IMR-90 (cell line): ENCODE data around the gene TMEM53. TPM values are rescaled to one million over a fixed set of nuclear protein-coding genes. Genes with fewer than 3 reads are reported as not detected.

Experiments
- ATAC-seq: fragments of 200-7000 bp; cut with Tn5 transposase; 2 replicates; pipeline ENCODE4 v1.9.1; 2020; ENCODE audit warnings: low read depth, mild to moderate bottlenecking, moderate library complexity
- BruUV-seq: library from RNA; stranded (reverse); fragments of 400-500 nt; replicated peaks from 2 replicates; lab custom pipeline; 2021; lab: Mats Ljungman, UMichigan
- CTCF ChIA-PET: fragments of 300-600 bp; formaldehyde crosslinking; extraction: SDS; loops from one replicate; lab custom pipeline; 2021; ENCODE audit warnings: antibody characterized with exemption; lab: Yijun Ruan, JAX
- POLR2A ChIA-PET: fragments of 300-600 bp; sonication (Branson Sonifier 250); formaldehyde crosslinking; loops from one replicate; lab custom pipeline; 2022; ENCODE audit warnings: antibody characterized with exemption; ENCODE audit not compliant: unreplicated experiment; lab: Charles Lee
- DNase-seq: peaks from one replicate; pipeline ENCODE4 v3.0.0; 2013
- H2AFZ ChIP-seq: replicated peaks from 2 replicates; pipeline ENCODE3; 2013; ENCODE audit warnings: low read length, mild to moderate bottlenecking; ENCODE audit not compliant: poor library complexity
- H2AK5ac ChIP-seq: 2 replicates; pipeline ENCODE4 v1.6.1; 2013; ENCODE audit warnings: low read depth, low read length, inconsistent platforms
- H2AK9ac ChIP-seq: replicated peaks from 2 replicates; pipeline ENCODE3; 2013; ENCODE audit warnings: mild to moderate bottlenecking, low read depth, low read length, moderate library complexity; ENCODE audit not compliant: poor library complexity
- H2BK120ac ChIP-seq: 2 replicates; pipeline ENCODE4 v1.6.1; 2013; ENCODE audit warnings: low read depth, low read length, inconsistent platforms
- H2BK15ac ChIP-seq: 3 replicates; pipeline ENCODE4 v1.6.1; 2013; ENCODE audit warnings: low read depth, low read length, inconsistent platforms
- H2BK20ac ChIP-seq: 2 replicates; pipeline ENCODE4 v1.6.1; 2013; ENCODE audit warnings: low read depth, mild to moderate bottlenecking, inconsistent platforms, low read length, moderate library complexity
- H2BK5ac ChIP-seq: 2 replicates; pipeline ENCODE4 v1.6.1; 2013; ENCODE audit warnings: mild to moderate bottlenecking, low read depth, low read length, inconsistent platforms; ENCODE audit not compliant: poor library complexity, severe bottlenecking
- H3K14ac ChIP-seq: replicated peaks from 2 replicates; pipeline ENCODE4 v1.6.1; 2013; ENCODE audit warnings: low read depth, low read length, inconsistent platforms
- H3K18ac ChIP-seq: 2 replicates; pipeline ENCODE4 v1.6.1; 2013; ENCODE audit warnings: low read depth, low read length, control low read depth
- H3K23ac ChIP-seq: 2 replicates; pipeline ENCODE4 v1.6.1; 2013; ENCODE audit warnings: low read depth, low read length, inconsistent platforms
- H3K27ac ChIP-seq: 2 replicates; pipeline ENCODE4 v1.5.1; 2013; ENCODE audit warnings: mild to moderate bottlenecking, control low read depth, low read length; ENCODE audit not compliant: insufficient read depth
- H3K27me3 ChIP-seq: 2 replicates; pipeline ENCODE4 v1.6.1; 2013; ENCODE audit warnings: low read length; ENCODE audit not compliant: control insufficient read depth, insufficient read depth
- H3K36me3 ChIP-seq: 2 replicates; pipeline ENCODE4 v1.6.1; 2013; ENCODE audit warnings: low read length, mixed read lengths; ENCODE audit not compliant: control insufficient read depth, insufficient read depth
- H3K4ac ChIP-seq: 2 replicates; pipeline ENCODE4 v1.6.1; 2013; ENCODE audit warnings: low read depth, low read length, inconsistent platforms
- H3K4me1 ChIP-seq: 2 replicates; pipeline ENCODE4 v1.6.1; 2013; ENCODE audit warnings: low read length, mixed read lengths; ENCODE audit not compliant: control insufficient read depth, insufficient read depth
- H3K4me2 ChIP-seq: 2 replicates; pipeline ENCODE4 v1.6.1; 2013; ENCODE audit warnings: low read depth, mild to moderate bottlenecking, control low read depth, low read length, moderate library complexity
- H3K4me3 ChIP-seq: 2 replicates; pipeline ENCODE4 v1.5.1; 2013; ENCODE audit warnings: low read depth, mild to moderate bottlenecking, control low read depth, low read length, moderate library complexity; ENCODE audit not compliant: insufficient read depth
- H3K56ac ChIP-seq: 2 replicates; pipeline ENCODE4 v1.6.1; 2013; ENCODE audit warnings: low read length, inconsistent platforms; ENCODE audit not compliant: insufficient read depth; ENCODE audit errors: extremely low read depth
- H3K79me1 ChIP-seq, 2 experiments: 2 replicates each; pipeline ENCODE4 v1.6.1; 2013; ENCODE audit warnings: low read length in 2 of 2, inconsistent platforms in 1 of 2, low read depth in 1 of 2
- H3K9ac ChIP-seq: 2 replicates; pipeline ENCODE4 v1.6.1; 2013; ENCODE audit warnings: low read depth, low read length, control low read depth
- H3K9me1 ChIP-seq: 2 replicates; pipeline ENCODE4 v1.6.1; 2013; ENCODE audit warnings: low read length, inconsistent platforms; ENCODE audit not compliant: insufficient read depth
- H3K9me3 ChIP-seq: 2 replicates; pipeline ENCODE4 v1.6.1; 2013; ENCODE audit warnings: low read length; ENCODE audit not compliant: control insufficient read depth, insufficient read depth
- H4K20me1 ChIP-seq: 2 replicates; pipeline ENCODE4 v1.6.1; 2013; ENCODE audit warnings: low read length, inconsistent platforms; ENCODE audit not compliant: insufficient read depth
- H4K5ac ChIP-seq: 2 replicates; pipeline ENCODE4 v1.6.1; 2013; ENCODE audit warnings: mild to moderate bottlenecking, low read depth, low read length, control low read depth
- H4K8ac ChIP-seq, 2 experiments: 2 replicates each; pipeline ENCODE4 v1.6.1; 2013; ENCODE audit warnings: low read depth in 2 of 2, low read length in 2 of 2, control low read depth in 1 of 2, inconsistent platforms in 1 of 2
- H4K91ac ChIP-seq: 2 replicates; pipeline ENCODE4 v1.6.1; 2013; ENCODE audit warnings: low read depth, low read length, inconsistent platforms; ENCODE audit not compliant: insufficient read depth
- BHLHE40 ChIP-seq: fragments of 150-350 bp; IDR thresholded peaks from 2 replicates; pipeline ENCODE4 v1.6.1; 2016; ENCODE audit warnings: mild to moderate bottlenecking, low read depth, low read length
- CEBPB ChIP-seq: IDR thresholded peaks from 2 replicates; pipeline ENCODE4 v1.6.1; 2012; ENCODE audit warnings: low read depth, low read length, improper control_type of control experiment
- CTCF ChIP-seq: conservative IDR thresholded peaks from 2 replicates; pipeline ENCODE4 v1.5.1; 2012; ENCODE audit warnings: mild to moderate bottlenecking, low read depth, low read length, improper control_type of control experiment
- SMC3 ChIP-seq: fragments of 150-350 bp; IDR thresholded peaks from 2 replicates; pipeline ENCODE4 v1.6.1; 2016; ENCODE audit warnings: low read depth, mild to moderate bottlenecking, antibody characterized with exemption, low read length, moderate library complexity
- WGBS, 2 experiments: methylation state at CpG; one replicate each; pipeline versions ENCODE4 v1.1.5 to v1.1.7; 2013; ENCODE audit warnings: missing lambda C conversion rate in 2 of 2; ENCODE audit not compliant: insufficient read length in 1 of 2; ENCODE audit errors: extremely low coverage in 2 of 2; 5-methylcytosine and 5-hydroxymethylcytosine counted together
- dilution Hi-C: fragments of 300-500 bp; cut with HindIII; formaldehyde crosslinking; loops from one replicate; pipeline ENCODE4 v1.14.3; 2018; ENCODE audit warnings: low sequenced_read_pairs; ENCODE audit not compliant: unreplicated experiment
- in situ Hi-C: fragments of 300-500 bp; cut with MboI; formaldehyde crosslinking; loops from 3 replicates; pipeline ENCODE4 v1.14.3; 2019; ENCODE audit warnings: low sequenced_read_pairs, inconsistent platforms, mixed read lengths
- intact Hi-C: fragments of 100-400 bp; cut with micrococcal nuclease; formaldehyde crosslinking; loops from 2 replicates; pipeline ENCODE4 v1.10.0; 2022
- polyA plus RNA-seq, 3 experiments: library from polyadenylated mRNA; depleted of rRNA; stranded (reverse); fragments of >200 nt; gene quantifications; 2 replicates each; pipeline ENCODE4 v1.2.3, GENCODE V29; 2012; ENCODE audit warnings: low replicate concordance in 1 of 3
- total RNA-seq: library from RNA; depleted of rRNA; stranded (reverse); fragments of >200 nt; gene quantifications from 2 replicates; pipeline ENCODE4 v1.2.3, GENCODE V29; 2012

TMEM53 gene
- total and polyA plus RNA-seq, 2 of the 4 experiments (the other 2 are of a cell fraction): 2.7 to 6.3 TPM

- no peak for TF ChIP-seq CEBPB
- no peak for TF ChIP-seq CTCF
- no peak for TF ChIP-seq SMC3
- TF ChIP-seq BHLHE40: no peak
- intact Hi-C loops: no loop called here
- Histone ChIP-seq H3K4me3 (peak overlapping the region; percentile 38), H2BK15ac (no peak overlapping the region), H4K8ac (peak overlapping the region in 1 of 2 experiments; percentile 17; a peak in 1 of 4 replicates), H2AFZ (peak overlapping the region; percentile 86), H3K23ac (no peak overlapping the region), H3K36me3 (no peaks in the 10 kb centered on the region), H2BK120ac (no peak overlapping the region), H3K4me1 (peaks cover 16% of the 10 kb centered on the region), H3K9me1 (peaks cover 12% of the 10 kb centered on the region; the same call in 1 of the 2 replicates), H3K4ac (no peak overlapping the region), H3K18ac (no peak overlapping the region), H2AK5ac (no peak overlapping the region), H3K4me2 (peak overlapping the region; percentile 78; the same call in 1 of the 2 replicates), H3K14ac (no peak overlapping the region), H4K20me1 (no peaks in the 10 kb centered on the region), H3K56ac (no peak overlapping the region), H2BK20ac (no peak overlapping the region), H3K79me1 (no peaks in the 10 kb centered on the region), H2BK5ac (no peak overlapping the region), H2AK9ac (no peak overlapping the region), H4K5ac (no peak overlapping the region), H4K91ac (no peak overlapping the region), H3K9me3 (no peaks in the 10 kb centered on the region), H3K9ac (no peak overlapping the region), H3K27me3 (peaks cover 34% of the 10 kb centered on the region), H3K27ac (no peak overlapping the region)
- no TSS peak for BruUV-seq
- DNase-seq (no peak), ATAC-seq (no peak)
- ChIA-PET CTCF (no interaction called here), POLR2A (no interaction called here)
- in situ Hi-C loops: no loop called here
- WGBS, 2 experiments: no CpG with 5 or more reads among the region's 4 CpGs
- dilution Hi-C loops: no loop called here
Observed at GRCh38 chr1:44616284-44616990, 57.8 kb downstream of the TMEM53 start.
